GM19099 (cell line): ENCODE measurements around the gene CELF4.

Experiments used
- POLR2A ChIP-seq: IDR thresholded peaks from 3 replicates; pipeline ENCODE4 v1.6.1; 2011; ENCODE audit warnings: low read depth; ENCODE audit not compliant: insufficient read length; ENCODE audit errors: extremely low read depth

The CELF4 gene

GRCh38 chr18:37544217-37544616 is 21.4 kb downstream of the CELF4 start:
- no peak for TF ChIP-seq POLR2A

- TF ChIP-seq POLR2A: no peak
These were observed 22.3 kb downstream of the CELF4 start for GRCh38 chr18:37543321-37543720.

GRCh38 chr18:37541517-37541916 is 24.1 kb downstream of the CELF4 start:
- TF ChIP-seq POLR2A: no peak

- no peak for TF ChIP-seq POLR2A
These were observed 25.0 kb downstream of the CELF4 start for GRCh38 chr18:37540424-37541138.

- no peak for TF ChIP-seq POLR2A
These were observed 26.4 kb downstream of the CELF4 start for GRCh38 chr18:37539236-37539635.

GRCh38 chr18:37538526-37539205 is 26.9 kb downstream of the CELF4 start:
- no peak for TF ChIP-seq POLR2A

- TF ChIP-seq POLR2A: no peak
These were observed 27.6 kb downstream of the CELF4 start for GRCh38 chr18:37537868-37538525.

- no peak for TF ChIP-seq POLR2A
These were observed 28.9 kb downstream of the CELF4 start for GRCh38 chr18:37536656-37537055.

GRCh38 chr18:37535968-37536367 is 29.6 kb downstream of the CELF4 start:
- TF ChIP-seq POLR2A: no peak

GRCh38 chr18:37534627-37535026 is 31.0 kb downstream of the CELF4 start:
- no peak for TF ChIP-seq POLR2A

- no peak for TF ChIP-seq POLR2A
These were observed 31.7 kb downstream of the CELF4 start for GRCh38 chr18:37533647-37534584.

- no peak for TF ChIP-seq POLR2A
These were observed 32.7 kb downstream of the CELF4 start for GRCh38 chr18:37532917-37533316.

- TF ChIP-seq POLR2A: no peak
These were observed 35.7 kb downstream of the CELF4 start for GRCh38 chr18:37529863-37530262.

- no peak for TF ChIP-seq POLR2A
These were observed 36.3 kb downstream of the CELF4 start for GRCh38 chr18:37529296-37529695.

- TF ChIP-seq POLR2A: no peak
These were observed 38.2 kb downstream of the CELF4 start for GRCh38 chr18:37527395-37527794.
